Ishikawa (cell line): ENCODE measurements around the gene VPS54.

ENCODE experiments used
- CEBPB ChIP-seq: IDR thresholded peaks from 2 replicates; pipeline ENCODE4 v1.6.1; 2012
- EGR1 ChIP-seq: IDR thresholded peaks from 2 replicates; pipeline ENCODE4 v1.6.1; 2012
- EP300 ChIP-seq: IDR thresholded peaks from 2 replicates; pipeline ENCODE4 v1.6.1; 2012; ENCODE audit warnings: borderline replicate concordance
- NFIC ChIP-seq: IDR thresholded peaks from 2 replicates; pipeline ENCODE4 v1.6.1; 2012
- RAD21 ChIP-seq: IDR thresholded peaks from 2 replicates; pipeline ENCODE4 v1.6.1; 2012; ENCODE audit warnings: low read depth
- TAF1 ChIP-seq: IDR thresholded peaks from 2 replicates; pipeline ENCODE4 v1.6.1; 2012; ENCODE audit warnings: low read depth, mild to moderate bottlenecking
- TEAD4 ChIP-seq: IDR thresholded peaks from 2 replicates; pipeline ENCODE4 v1.6.1; 2012
- USF1 ChIP-seq: IDR thresholded peaks from 2 replicates; pipeline ENCODE4 v1.6.1; 2012
- YY1 ChIP-seq: IDR thresholded peaks from 2 replicates; pipeline ENCODE4 v1.6.1; 2012; ENCODE audit warnings: low read depth
- TF ChIP-seq, protein P1 (sequence below): IDR thresholded peaks from 2 replicates; pipeline ENCODE4 v1.6.1; 2012; ENCODE audit warnings: low read depth, mild to moderate bottlenecking
- TF ChIP-seq, protein P2 (sequence below): IDR thresholded peaks from 2 replicates; pipeline ENCODE4 v1.6.1; 2012

DNA sequence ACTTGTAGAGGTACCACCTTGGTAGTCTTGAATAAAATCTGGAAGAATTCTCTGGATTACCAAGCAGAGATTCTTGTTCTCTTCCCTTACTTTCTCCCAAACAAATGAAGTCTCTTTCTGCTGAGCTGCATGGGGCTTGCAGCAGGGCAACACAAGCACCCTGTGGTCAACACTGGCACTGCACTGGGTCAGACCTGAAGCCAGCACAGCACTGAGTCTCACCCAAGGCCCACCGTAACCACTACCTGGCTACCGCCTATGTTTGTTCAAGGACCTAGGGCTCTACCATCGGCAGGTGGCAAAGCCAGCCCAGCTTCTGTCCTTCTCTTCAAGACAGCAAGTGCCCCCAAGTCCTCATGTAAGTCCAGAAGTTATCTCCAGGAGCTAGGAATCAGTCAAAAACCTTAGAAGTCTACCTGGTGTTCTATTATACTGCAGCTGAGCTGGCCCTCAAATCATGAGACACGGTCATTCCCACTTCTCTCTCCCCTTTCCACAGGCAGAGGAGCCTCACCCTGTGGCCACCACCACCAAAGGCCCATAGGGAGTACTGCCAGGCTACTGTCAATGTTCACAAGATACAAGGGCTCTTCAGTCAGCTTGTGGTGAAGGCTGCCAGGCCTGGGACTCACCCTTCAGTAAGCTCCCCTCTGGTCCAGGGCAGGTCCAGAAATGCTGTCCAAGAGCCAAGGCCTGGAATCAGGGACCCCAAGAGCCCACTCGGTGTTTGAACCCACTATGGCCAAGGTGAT, 18.4 kb downstream of the VPS54 start:
- TF ChIP-seq NFIC (no peak), USF1 (no peak), EP300 (no peak), TAF1 (no peak), YY1 (no peak), RAD21 (no peak), TEAD4 (no peak), EGR1 (no peak), CEBPB (no peak)
- TF ChIP-seq, protein P1, sequence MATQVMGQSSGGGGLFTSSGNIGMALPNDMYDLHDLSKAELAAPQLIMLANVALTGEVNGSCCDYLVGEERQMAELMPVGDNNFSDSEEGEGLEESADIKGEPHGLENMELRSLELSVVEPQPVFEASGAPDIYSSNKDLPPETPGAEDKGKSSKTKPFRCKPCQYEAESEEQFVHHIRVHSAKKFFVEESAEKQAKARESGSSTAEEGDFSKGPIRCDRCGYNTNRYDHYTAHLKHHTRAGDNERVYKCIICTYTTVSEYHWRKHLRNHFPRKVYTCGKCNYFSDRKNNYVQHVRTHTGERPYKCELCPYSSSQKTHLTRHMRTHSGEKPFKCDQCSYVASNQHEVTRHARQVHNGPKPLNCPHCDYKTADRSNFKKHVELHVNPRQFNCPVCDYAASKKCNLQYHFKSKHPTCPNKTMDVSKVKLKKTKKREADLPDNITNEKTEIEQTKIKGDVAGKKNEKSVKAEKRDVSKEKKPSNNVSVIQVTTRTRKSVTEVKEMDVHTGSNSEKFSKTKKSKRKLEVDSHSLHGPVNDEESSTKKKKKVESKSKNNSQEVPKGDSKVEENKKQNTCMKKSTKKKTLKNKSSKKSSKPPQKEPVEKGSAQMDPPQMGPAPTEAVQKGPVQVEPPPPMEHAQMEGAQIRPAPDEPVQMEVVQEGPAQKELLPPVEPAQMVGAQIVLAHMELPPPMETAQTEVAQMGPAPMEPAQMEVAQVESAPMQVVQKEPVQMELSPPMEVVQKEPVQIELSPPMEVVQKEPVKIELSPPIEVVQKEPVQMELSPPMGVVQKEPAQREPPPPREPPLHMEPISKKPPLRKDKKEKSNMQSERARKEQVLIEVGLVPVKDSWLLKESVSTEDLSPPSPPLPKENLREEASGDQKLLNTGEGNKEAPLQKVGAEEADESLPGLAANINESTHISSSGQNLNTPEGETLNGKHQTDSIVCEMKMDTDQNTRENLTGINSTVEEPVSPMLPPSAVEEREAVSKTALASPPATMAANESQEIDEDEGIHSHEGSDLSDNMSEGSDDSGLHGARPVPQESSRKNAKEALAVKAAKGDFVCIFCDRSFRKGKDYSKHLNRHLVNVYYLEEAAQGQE = no peak
- TF ChIP-seq, protein P2, sequence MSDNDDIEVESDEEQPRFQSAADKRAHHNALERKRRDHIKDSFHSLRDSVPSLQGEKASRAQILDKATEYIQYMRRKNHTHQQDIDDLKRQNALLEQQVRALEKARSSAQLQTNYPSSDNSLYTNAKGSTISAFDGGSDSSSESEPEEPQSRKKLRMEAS = no peak
